ENCODE data around the gene SPDYA.
"Not testable (repeated sequence)": the region's sequence is repeated elsewhere in the genome, so short reads cannot be mapped to it uniquely, and the experiment has no call there.

Gene SPDYA

DNA sequence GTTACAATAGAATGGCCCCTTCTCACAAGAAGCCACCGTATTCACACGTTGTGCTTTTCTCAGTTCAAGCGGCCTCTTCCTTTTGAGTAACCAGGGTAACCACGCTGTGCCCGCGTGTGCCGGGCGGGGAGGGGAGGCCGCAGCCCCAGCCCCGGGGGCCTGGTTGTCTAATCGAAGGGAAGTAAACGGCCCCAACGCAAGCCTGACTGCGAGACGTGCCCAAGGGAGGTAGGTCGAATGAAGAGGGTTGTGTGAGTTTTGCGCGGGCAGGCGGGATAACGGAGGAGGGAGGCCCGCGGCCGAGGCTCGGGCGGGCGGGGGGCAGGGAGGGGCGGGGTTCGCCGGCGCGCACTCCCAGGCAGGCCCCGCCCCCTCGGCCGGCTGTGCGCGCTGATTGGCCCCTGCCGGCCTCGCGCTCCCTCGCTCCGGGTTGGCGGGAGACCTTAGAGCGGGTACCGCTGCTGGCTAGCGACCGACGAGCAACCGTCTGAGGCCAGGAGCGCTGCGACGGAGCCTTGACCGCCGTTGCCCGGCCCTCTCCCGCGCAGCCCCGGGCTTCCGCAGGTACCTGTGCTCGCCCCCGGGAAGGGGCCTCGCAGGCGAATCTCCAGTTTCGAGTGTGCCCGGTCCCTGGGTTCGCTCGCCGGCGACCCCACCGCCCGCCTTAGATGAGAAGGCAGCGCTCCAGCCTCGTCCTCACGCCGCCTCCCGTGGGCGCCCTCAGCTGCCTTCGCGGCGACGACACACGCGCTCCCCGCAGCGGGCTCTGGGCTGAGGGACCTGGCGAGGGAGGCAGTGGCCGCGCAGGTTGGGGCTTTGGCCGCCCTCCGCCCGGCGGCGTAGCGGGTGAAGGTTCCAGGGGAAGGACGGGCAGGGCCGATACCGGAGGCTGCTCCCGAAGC is at the start of gene SPDYA:
Gene SPDYA (plus strand): TSS at position 451 of the 902 bp plus-strand sequence. CDS start 5,181 bp downstream, outside the sequence.
- peak; percentile 61 for DNase-seq (ENCODE audit: low read depth)

DNA sequence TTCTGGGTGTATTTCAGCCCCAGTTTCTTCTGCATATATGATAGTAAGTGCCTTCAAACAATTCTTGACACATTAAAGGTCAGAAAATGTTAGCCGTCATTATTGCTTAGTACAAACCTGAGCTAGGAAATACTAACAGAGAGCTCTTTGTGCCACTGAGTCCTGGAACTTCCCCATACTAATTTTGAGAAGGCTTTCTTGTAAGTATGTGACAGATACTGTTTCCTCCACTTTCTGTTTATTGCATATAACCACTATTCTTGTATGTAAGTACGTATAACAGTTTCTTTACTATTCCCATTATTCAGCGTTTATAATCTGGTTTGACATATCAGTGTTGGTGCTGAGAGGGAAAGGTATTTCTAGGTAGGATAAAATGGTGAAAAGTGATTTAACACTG is 49.2 kb upstream of the SPDYA start:
- DNase-seq (ENCODE audit: low read depth), result no peak

DNA sequence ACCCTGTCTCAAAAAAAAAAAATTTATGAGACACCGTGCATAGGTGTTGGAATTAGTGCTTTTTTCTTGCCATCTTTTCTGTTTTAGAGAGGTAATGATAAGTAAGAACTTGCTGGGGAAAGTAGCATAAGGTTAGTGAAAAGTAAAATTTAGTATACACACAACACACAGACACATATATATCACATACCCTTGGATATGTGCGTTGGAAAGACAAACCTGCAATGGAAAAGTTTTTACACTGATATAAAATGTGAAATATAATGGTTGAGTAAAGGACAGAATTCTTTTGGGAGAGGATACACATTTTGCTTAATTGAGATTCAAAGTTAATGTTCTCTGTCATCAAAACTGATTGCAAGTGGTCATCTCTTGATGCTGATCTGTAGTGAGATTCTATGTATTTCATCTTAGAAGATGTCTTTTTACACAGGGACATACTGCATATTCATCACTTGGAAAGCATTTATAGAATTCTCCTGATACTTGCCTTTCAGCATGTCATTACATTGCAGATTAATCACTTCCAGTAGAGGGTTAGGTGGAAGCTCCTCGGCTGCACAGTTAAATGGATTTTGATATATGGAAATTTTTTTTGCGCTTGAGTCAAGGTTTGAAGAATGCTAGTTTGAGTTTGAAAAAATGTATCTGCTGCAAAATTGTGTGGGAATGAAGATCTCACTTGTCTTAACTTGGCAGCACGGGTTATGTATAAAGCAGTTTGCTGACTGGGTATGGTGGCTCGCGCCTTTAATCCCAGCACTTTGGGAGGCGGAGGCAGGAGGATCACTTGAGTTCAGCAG is 45.5 kb upstream of the SPDYA start:
- DNase-seq (ENCODE audit: low read depth), result peak; percentile 44

DNA sequence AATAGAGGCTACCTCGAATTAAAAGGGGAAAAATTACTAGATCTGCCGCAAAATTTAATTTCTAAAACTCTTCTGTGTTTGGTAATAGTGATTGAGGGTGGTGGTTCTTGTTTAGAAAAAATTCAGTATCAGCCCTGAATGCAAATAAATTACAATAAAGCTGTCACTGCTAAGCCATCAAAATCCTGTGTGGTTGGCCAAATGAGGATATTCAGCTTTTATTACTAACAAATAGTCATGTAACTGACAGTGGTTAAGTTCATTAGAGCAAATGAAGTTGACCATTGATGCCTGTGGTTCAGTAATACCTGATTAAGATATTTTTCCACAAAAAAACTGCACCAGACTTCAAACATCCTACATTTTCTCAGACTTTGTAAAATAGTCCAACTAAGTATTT is 44.6 kb upstream of the SPDYA start:
- peak; percentile 46 for DNase-seq (ENCODE audit: low read depth)

DNA sequence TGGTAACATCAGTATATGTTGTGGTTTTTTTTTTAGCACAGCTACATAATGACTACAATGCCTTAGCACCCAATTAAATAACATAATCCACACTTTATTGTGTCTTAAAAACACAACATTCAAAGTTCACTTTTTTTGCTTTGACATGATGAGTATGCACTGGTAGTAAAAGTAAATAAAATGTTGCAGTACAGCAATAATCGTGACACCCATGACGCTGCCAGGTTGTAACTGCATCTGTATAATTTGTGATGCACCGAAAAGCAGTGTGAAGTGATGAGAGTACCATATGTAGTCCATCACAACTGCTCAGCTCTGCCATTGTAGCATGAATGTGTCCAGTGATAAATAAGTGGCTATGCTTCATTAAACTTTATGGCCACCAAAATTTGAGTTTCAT is 43.3 kb upstream of the SPDYA start:
- no peak for DNase-seq (ENCODE audit: low read depth)

DNA sequence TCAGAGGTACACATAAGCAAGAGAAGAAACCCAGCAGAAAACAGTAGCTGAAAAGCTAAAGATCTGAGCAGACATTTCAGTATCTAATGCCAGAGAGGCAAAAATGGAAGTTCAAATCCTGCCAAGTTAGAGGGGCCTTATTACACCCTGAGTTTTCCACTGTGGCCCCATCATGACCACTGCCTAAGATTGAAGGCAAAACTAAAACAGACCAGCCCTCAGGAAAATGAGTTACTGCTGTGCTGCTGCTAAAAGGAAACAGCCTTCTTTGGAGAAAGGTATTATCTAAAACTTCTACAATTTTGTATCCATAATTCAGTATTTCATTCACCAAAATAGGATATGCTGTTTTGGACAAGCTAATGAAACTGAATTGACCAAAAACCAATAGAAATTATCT is 42.2 kb upstream of the SPDYA start:
- DNase-seq (ENCODE audit: low read depth), result no peak

DNA sequence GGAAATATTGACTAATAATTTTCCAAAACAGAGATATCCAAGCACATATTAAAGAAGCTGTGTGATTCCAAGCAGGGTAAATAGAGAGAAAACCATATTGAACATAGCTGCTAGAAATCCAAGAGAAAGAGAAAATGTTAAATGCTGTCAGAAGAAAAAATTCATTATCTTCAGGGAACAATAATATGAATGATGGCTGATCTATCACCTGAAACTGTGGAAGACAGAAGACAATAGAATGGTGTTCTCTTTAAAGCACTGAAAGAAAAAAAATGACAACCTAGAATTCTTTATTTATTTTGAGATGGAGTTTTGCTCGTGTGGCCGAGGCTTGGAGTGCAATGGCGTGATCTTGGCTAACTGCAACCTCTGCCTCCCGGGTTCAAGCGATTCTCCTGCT is 41.7 kb upstream of the SPDYA start:
- DNase-seq (ENCODE audit: low read depth), result no peak

DNA sequence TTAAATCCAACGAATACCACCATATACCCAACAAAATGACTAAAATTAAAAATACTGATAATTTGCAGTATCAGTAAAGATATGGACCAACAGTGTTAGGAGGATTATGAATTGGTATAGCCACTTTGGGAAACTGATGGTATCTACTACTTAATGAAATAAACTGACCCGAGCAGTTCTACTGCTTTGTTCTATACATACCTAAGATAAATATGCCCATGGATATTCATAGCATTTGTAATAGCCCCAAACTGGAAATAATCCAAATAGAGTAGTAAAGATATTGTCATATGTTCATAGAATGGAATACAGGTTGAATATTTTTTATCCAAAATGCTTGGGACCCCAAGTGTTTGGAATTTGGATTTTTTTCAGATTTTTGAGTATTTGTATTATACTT is 38.3 kb upstream of the SPDYA start:
- DNase-seq (ENCODE audit: low read depth), result no peak

DNA sequence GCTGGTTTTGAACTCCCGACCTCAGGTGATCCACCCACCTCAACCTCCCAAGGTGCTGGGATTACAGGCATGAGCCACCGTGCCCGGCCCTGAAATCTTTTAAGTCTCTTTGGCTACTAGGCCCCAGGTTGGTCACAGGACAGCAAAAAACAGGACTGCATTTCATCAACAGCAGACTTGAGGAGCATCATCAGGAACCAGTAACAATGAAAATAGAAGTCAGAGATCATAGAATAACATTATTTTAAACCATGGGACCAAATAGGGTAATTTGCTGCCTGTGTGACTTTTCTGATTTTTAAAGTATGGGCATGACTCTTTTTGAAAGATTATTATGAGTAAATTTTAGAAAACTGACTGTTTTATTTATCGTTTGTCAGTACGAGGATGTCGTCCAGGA is 34.2 kb upstream of the SPDYA start:
- DNase-seq (ENCODE audit: low read depth), result no peak

DNA sequence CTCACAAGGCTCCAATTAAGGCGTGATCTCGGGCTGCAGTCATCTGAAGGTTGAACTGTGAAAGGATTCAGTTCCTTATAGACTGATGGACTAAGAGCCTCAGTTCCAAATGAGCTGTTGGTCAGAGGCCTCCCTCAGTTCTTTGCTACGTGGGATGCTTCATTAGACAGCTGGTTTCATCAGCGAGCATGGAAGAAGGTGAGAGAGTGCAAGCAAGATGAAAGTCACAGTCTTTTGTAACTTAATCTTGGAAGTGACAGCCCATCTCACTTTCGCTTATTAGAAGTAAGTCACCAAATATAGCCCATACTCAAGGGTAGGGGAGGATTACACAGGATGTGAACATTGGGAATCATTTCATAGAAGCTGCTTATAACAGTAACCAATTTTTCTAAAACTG is 32.2 kb upstream of the SPDYA start:
- no peak for DNase-seq (ENCODE audit: low read depth)

DNA sequence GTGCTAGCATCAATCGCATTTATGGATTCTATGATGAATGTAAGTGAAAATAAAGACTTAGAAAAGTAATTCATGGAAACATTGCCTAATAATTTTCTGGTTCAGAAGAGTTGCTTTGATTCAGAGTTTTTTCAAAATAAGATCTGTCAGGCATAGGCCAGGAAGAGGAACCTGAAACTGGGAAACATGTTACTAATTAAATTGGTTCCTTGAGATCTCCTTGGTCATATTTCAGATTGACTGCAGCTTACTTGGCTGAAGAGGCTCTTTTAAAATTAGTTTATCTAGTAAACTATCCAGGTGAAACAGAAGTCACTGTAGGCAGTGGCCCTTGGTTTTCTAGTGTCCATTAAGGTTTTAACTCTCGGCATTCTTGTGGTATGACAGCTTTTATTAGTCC is 31.6 kb upstream of the SPDYA start:
- DNase-seq (ENCODE audit: low read depth), result no peak

DNA sequence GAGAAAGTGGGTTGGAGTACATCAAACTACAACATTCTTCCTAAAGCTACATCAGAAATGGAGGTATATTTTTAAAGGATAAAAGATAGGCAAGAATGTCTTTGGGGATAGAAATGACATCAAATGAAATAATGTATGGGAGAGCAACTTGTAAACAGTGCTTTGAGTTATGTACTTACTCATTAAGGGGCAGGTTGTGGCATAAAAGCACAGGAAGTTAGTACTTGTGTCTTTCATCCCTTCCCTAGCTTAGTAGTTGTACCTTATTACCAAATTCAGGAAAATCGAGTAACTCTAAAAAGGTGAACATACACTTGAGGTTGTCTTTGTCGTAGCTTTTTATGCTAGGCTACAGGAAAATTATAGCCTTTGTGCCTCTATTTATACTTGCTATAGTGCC is 30.1 kb upstream of the SPDYA start:
- DNase-seq (ENCODE audit: low read depth), result no peak

DNA sequence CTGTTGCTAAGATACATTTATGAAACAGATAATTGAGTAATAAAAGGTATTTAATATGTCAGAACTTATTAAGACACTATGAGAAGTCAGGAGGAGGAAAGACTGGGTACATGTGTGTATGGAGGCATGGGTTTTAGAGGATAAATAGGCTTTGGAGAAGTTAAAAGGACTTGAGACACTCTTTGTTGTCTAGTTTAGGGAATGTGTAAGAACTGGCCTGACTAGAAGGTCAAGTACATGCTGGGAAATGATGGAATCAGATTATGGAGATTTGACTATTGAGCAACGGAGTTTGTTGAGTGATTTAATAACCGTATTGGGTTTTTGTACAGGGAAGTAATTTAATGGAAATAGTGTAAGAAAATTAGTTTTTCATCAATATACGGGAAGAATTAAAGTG is 28.2 kb upstream of the SPDYA start:
- DNase-seq (ENCODE audit: low read depth), result peak; percentile 31

DNA sequence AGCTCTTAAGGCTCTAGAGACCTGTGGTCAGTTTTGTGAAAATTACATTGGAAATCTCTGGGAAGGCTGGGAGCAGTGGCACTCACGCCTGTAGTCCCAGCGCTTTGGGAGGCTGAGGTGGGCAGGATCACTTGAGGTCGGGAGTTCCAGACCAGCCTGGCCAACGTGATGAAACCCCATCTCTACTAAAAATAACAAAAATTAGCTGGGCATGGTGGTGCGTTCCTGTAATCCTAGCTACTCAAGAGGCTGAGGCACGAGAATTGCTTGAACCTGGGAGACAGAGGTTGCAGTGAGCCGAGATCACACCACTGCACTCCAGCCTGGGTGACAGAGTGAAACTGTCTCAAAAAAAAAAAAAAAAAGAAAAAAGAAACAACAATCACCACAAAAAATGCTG is 26.1 kb upstream of the SPDYA start:
- not testable (repeated sequence) for DNase-seq (ENCODE audit: low read depth)

DNA sequence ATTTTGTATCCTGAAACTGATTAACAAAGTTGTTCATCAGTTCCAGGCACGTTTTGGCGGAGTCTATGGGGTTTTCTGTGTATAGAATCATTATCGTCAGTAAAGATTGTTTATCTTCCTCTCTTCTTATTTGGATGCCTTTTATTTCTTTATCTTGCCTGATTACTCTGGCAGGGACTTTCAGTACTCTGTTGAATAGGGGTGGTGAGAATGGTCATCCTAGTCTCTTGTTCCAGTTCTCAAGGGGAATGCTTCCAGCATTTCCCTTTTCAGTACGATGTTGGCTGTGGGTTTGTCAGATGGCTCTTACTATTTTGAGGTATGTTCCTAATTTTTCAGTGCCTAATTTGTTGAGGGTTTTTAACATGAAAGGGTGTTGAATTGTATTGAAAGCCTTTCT is 14.0 kb upstream of the SPDYA start:
- DNase-seq (ENCODE audit: low read depth), result no peak

DNA sequence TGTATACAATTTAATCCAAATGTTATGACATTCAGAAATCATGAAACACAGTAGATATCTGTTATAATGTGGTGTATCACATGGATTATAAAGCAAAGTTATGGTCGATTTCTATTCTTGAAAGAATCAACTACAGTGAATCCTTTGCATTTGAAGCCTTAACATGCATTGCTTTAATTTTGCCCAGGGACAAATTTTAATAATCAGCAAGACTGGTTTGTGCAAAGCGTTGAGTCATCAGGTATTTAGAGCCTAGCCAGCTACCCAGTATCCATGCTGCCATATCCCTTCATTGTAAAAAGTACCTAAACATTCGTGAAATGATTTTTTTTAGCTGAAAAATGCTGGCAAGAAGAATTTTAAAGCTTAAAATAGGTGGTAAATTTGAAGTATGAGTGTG is 8.9 kb upstream of the SPDYA start:
- peak; percentile 52 for DNase-seq (ENCODE audit: low read depth)

DNA sequence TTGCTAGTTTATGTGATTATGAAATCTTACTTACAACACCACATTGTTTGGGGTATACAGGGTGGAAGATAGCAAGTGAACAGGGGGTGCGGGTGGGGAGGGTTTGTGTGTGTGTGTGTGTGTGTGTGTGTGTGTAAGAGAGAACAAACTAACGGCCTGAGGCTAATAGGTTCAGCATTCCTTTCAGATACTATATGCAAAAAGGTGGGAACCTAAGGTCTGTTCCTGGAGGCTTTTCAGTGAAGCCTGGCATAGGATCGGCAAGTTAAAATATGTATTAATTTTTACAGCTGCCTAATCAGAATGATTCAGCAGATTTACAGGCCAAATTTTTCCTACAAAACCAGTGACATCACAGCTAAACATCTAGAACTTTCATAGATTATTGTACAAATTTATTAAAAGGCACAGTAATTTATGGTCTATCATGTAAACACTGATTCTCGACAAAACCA is 7.6 kb upstream of the SPDYA start:
- peak; percentile 75 for DNase-seq (ENCODE audit: low read depth)

DNA sequence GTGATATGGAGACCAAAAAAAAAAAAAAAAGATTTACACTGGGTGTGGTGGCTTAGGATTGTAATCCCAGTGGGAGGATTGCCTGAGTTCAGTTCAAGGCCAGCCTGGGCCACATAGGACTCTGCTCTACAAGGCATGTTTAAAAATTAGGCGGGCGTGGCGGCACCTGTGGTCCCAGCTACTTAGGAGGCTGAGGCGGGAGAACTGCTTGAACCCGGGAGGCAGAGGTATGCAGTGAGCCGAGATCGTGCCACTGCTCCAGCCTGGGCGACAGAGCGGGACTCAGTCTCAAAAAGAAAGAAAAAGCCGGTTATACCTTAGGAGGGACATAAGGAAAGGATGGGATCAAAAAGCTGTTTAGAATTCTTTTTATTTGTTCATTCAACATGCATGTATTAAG is 707 bp upstream of the SPDYA start:
- DNase-seq (ENCODE audit: low read depth), result no peak

DNA sequence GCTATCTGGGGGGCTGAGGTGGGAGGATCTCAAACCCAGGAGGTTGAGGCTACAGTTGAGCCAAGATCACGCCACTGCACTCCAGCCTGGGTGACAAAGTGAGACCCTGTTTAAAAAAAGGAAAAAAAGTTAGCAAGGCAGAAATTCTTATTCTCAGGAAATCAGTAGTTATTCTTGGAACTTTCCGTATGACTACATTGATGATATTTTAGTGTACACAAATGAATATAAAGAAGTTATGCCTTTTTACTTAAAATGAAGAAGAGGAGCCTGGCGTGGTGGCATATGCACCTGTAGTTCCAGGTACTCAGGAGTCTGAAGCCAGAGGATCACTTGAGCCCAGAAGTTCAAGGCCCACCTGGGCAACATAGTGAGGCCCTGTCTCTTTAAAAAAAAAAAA is 7.4 kb downstream of the SPDYA start:
- no peak for DNase-seq (ENCODE audit: low read depth)

DNA sequence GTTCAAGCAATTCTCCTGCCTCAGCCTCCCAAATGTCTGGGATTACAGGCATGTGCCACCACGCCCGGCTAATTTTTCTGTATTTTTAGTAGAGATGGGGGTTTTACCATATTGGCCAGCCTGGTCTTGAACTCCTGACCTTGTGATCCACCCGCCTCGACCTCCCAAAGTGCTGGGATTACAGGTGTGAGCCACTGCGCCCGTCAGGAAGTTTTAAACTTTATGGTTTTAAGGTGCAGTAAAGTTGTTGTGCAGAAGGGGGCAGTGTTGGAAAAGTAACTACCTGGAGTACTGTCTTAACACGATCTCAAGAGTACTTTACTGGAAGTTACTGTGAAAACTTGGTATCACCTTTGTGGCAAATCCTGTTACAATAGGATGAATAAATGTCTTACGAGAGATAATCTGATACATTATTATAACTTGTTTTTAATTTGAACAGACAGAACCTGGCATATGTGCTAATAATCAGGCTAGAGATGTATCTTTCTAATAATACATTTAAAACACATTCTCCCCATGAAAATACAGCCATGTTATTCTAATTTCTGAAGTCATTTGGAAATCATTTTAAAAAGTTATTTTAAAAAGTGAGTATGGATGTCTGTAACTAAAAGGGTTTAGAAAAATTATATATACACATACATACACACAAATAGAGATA is 10.8 kb downstream of the SPDYA start:
- DNase-seq (ENCODE audit: low read depth), result peak; percentile 63

DNA sequence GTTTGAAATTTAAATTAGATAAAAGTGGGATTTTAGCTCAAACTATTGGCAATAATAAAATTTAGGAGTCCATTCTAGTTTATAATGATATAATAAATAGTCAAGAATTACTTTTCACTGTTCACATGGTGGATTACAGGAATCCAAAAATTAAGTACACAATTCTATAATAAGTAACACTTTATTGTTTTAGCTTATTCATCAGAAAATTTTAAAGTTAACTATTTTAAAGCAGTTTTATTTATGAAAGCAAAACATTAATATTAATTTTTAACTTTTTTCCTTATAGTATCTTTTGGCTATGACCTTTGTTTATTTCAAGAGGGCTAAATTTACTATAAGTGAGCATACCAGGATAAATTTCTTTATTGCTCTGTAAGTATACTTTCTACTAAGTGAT is 11.4 kb downstream of the SPDYA start:
- no peak for DNase-seq (ENCODE audit: low read depth)

DNA sequence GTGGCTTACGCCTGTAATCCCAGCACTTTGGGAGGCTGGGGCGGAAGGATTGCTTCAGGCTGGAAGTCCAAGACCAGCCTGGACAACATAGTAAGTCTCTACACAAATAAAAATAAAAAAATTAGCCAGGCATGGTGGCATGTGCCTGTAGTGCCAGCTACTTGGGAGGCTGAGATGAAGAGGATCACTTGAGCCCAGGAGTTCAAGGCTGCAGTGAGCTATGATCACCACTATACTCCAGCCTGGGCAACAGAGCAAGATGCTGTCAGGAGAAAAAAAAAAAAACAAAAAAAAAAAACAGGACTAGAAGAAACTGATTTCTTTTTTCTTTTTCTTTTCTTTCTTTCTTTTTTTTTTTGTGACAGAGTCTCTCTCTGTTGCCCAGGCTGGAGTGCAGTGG is 13.6 kb downstream of the SPDYA start:
- DNase-seq (ENCODE audit: low read depth), result no peak

DNA sequence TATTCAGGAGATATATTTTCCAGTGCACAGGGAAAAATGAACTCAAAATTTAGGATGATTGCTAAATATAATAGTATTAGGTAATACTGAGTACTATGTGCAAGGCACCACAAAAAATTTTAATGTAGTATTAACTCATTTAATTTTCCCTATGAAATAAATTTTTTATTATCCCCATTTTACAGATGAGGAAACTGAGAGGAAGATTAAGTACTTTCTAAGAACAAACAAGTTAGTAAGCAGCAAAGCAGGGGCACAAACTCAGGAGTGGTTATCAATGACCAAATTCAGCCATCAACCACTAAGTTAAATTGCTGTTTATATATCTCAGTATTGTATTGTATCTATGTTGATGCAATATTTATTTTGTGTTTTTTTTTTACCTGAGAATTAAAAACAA is 14.2 kb downstream of the SPDYA start:
- no peak for DNase-seq (ENCODE audit: low read depth)
